Fibroblast of peridontal ligament (primary cell): ENCODE results near the gene FBXO44.

Source experiments
- DNase-seq: peaks from one replicate; pipeline ENCODE4 v3.0.0-alpha.2; 2010; ENCODE audit errors: extremely low read depth

FBXO44 gene

GRCh38 chr1:11690397-11691301 is 36.0 kb downstream of the FBXO44 start:
- no peak for DNase-seq

DNA sequence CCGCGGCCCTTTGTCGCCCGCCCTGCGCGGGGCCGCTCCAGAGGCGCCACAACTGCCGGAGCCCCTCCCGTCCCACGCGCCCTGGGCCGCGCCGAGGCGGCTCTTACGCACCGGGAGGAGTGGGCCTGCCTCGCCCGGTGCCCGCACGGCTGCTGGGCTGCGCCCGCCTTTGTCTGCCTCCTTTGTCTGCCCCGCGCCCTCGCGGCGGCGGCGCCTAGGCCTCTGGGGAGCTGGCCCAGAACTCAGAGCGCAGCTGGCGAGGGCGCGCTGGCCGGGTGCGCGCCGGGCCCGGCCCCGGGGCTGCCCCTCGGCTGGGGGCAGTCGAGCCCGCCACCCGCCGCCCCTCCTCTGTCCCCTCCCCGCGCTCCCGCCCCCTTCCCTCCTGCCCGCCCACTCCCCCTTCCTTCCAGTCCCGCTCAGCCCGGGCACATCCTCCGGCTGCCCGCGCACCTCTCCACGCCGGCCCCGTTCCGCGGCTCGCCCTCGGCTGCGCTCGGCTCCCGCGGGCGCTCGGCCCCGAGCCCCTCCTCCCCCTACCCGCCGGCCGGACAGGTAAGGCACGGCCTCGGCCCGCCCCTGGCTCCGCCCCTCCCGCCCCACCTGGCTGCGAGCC is 36.7 kb downstream of the FBXO44 start, which contains the start of gene DRAXIN:
TSS of gene DRAXIN (plus strand) at position 409 of the 613 bp plus-strand sequence. CDS start 14,549 bp downstream, outside the sequence.
- no peak for DNase-seq

DNA sequence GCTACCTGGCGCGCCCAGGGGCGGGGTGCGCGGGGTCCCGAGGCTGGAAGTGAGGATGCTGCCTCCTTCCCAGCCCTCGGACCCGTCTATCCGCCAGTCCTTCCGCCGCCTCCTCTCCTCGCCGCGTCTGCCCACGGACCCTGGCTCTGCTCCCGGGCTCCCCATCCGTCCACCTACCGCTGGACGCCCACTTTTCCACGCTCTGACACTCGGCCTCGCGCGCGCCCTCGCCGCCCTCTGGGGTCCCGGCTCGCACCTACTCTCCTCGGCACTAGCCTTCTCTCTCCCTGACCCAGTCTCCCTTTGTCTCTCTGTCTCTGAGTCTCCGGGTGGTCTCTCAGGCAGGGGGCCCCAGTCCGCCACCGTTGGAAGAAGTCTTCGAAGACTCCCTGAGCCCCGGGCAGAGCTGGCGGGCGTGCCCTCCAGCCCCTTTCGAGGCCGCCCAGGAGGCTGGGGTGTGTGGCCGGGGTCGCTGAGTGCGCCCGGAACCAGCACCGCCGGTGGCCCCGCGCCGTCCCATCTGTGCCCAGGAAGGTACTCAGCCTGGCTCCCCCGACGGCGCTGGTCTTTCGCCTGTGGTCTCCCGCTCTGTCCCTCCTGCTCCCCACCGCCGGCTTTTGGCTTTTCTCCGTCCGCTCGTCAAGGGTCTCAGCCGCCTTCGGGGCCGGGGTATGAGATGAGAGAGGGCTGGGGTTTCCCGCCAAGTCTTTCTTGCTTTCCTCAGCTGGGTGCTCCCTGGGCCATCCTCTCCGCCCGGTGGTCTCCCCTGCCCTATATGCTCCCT is 37.4 kb downstream of the FBXO44 start:
- DNase-seq: no peak

DNA sequence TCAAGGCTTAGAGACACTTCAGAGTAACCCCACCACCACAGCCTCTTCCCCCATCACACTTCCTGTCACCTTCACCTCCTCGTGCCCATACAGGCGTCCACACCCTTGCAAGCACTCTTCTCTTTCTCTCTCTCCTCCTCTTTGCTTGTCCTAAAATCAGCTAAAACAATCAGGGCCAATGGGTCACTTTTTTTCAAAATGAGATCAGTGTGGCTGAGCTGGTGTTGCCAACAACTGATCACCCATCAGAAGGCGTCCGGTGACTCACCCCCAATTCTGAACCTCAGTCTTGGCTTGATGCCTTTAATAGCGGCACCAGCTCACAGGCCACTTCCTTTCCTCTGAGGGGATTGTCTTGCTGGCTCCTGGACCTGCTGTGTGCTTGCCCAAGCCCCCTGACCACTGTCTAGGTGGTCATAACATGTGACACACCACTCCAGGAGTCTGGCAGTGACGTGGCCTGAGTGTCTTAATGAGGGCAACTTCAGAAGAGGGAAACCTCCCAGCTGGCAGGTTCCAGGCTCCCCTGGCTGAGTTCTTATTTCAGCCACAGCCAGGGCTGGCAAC is 38.4 kb downstream of the FBXO44 start:
- DNase-seq: peak; percentile 82

DNA sequence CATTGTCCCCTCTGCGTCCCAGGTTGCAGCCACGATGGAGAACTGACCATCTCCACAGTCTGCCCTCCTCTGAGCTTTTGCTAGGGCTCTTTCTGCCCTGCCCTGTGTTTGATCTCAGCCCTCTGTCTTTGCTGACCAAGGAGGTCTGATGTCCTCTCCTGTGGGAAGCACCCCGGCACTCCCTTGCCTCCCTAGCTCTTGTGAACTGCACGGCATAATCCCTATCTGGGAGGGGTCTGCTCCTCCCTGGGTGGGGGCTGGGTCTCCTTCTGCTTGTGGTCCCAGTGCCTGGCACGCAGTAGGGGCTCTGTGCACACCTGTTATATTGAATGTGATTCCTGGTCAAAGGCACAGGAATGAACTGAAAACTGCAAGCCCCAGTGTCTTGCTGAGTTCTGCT is 39.2 kb downstream of the FBXO44 start:
- no peak for DNase-seq

DNA sequence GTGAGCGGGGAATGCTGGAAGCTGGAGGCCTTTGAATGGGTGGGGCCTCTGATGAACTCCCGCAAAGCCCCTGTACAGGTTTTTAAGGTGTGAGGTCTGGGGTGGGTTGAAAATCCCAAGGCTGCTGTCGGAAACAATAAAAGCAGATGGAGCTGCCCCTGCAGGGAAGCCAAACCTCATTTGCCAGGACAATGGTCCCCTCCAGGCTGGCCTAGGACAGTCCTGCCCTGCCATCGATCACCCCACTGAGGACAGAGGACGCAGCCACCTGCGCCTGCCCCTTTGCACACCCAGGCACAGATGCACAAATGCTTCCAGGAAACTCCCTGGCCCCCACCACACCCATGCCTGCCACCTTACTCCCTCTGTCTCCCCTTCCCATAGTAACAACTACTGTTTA is 41.2 kb downstream of the FBXO44 start:
- no peak for DNase-seq

GRCh38 chr1:11697188-11697892 is 42.7 kb downstream of the FBXO44 start:
- no peak for DNase-seq

GRCh38 chr1:11697893-11698210 is 43.2 kb downstream of the FBXO44 start:
- DNase-seq: no peak

DNA sequence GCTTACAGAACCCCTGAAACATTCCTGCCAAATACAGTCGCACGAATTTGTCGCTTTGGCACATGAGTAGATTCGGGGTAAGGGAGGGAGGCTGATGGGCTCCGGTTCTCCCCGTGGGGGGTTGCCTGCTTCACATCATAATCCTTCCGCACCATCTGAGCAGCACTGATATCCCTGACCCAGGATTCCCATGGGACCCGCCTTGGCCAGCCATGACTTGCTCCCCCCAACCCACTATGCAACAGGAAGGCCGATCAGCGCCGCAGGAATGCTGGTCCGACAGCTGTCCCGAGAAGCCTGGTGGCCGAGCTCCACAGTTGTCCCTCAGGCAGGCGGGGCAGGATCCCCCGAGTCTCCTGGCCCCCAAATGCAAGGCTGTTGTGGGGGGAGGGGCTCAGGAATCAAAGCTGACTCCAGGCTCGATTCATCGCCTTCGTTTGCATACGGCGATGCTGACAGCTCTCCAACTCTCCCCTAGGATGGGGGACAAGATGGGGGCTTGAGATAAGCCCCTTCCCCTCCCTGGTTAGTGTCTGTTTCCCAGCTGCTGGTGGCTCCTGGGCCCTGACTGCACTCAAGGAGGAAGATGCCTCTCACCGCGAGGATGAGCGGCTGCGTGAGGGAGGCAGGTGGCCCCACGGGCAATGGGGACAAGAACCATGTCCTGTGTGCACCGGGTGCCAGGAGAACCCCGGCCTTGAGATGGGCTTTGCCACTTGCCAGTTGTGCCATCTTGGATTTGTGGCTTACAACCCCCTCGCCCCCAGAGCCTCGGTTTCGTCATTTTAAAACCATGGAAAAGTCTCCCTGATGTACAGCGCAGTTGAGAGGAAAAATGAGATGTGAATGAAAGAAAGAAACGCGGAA is 46.2 kb downstream of the FBXO44 start:
- DNase-seq: no peak

GRCh38 chr1:11701551-11701961 is 46.9 kb downstream of the FBXO44 start:
- no peak for DNase-seq

DNA sequence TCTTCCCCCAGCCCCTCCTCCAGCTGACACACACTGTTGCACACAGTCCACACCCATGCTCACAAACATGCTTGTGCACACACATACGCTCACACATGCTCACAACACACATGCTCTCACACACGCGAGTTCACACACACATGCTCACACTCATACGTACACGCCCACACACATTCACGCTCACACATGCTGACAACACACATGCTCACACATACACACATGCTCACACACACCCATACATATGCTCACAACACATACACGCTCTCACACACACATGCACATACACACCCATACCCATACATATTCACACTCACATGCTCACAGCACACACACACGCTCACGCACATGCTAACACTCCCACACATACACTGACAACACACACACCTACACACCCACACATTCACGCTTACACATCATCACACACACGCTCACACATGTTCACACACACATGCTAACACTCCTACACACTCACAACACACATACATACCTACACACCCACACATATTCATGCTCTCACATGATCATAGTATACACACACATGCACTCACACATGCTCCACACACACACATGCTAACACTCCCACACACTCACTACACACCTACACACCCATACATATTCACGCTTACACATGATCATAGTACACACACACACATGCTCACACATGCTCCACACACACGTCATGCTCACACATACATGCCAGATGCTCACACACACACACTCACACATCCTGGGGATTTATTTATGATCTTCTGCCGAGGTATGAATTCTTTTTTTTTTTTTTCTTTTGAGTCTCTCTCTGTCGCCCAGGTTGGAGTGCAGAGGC is 47.5 kb downstream of the FBXO44 start:
- DNase-seq: no peak

GRCh38 chr1:11703357-11704193 is 48.9 kb downstream of the FBXO44 start:
- DNase-seq: no peak

DNA sequence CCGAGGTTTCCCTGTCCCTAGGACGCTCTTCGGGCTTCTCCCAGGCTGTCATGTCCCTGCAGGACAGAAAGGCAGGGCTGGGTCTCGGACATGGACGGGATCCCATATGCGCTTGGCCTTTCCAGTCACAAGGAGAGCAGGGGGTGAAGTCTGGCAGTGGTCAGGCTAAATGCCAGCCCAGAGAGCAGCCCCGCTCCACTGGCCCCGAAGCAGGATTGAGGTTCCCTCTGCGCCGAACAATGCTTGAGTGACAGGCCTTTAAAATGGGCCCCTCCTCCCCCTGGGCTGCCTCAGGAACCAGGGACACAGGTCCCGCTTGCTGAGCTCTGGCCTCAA is 49.5 kb downstream of the FBXO44 start:
- no peak for DNase-seq

DNA sequence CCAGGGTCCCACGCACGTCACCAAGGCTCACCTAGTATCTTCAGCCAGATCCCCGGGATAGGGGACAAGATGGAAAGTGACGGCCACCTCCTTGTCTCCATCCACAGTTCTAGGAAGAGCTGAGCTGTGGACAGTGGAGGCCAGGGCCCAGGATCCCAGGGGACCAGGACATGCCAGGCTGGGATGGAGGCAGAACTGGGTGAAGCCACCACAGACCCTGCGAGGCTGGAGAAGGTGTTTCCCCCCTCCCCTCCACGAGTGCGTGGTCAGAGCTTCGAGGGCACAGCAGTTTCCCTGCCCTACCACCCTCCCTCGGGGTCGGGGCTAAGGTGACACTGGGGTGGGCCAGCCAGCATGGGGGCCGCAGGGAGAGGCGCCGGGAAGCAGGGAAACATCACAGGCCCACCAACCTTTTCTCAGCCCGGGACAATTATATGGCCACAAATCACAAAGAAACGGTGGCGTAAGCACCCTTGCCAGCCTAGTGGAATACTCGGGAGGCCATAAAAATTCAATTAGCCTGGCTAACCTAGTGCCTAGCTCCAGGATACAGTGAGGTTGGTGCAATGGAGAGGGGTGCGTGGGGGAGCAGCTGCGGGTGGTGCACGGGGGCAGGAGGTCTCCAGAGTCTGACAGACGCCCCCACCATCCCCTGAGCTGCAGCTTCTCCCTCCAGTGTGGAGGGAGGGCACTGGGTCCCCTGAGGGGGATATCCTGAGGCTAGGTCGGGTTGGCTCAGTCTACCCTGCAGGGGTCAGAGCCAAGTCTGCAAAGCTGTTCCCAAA is 50.2 kb downstream of the FBXO44 start:
- DNase-seq: no peak

GRCh38 chr1:11705596-11705995 is 50.9 kb downstream of the FBXO44 start:
- DNase-seq: no peak

DNA sequence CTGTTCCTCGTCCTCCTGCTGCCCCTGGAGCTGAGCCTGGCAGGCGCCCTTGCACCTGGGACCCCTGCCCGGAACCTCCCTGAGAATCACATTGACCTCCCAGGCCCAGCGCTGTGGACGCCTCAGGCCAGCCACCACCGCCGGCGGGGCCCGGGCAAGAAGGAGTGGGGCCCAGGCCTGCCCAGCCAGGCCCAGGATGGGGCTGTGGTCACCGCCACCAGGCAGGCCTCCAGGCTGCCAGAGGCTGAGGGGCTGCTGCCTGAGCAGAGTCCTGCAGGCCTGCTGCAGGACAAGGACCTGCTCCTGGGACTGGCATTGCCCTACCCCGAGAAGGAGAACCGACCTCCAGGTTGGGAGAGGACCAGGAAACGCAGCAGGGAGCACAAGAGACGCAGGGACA is 51.6 kb downstream of the FBXO44 start:
- DNase-seq: no peak

DNA sequence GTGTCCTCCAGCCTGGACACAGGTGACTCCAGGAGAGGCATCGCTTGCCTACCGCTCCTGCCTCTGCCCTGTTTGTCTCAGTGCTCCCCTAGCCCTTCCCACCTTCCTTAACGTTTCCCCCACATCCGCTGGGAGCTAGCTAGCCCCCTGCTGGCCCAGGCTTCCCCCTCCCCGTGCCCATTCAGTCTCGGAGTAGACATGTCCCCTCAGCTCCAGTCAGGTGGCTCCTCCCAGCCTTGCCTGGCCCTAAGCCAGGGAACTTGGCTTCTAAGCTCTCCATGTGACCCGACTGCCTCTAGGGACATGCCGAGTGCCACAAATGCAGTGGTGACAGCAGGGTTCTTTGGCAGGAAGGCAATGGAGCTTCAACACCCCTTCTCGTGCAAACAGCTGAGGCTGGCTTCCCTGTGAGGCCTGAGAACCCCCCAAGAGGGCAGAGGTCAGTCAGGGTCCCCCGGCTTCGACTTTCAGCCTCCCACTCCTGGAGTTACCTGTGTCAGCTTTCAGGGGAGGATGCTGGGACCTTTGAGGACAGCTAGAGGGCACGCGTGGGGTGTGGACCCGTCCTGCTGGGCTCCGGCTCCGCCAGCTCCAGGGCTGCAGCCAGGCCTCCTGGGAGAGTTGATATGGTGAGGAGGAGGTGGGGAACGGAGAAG is 53.1 kb downstream of the FBXO44 start:
- no peak for DNase-seq
